GM19238 (cell line): Measurements from ENCODE around the gene POLR2E.

Experiments used
- DNase-seq: peaks from one replicate; pipeline ENCODE4 v3.0.0; 2011; ENCODE audit warnings: low spot score; ENCODE audit not compliant: insufficient read length

POLR2E gene

GRCh38 chr19:1082165-1082927 is 12.8 kb downstream of the POLR2E start:
- peak; percentile 50 for DNase-seq

GRCh38 chr19:1081301-1082164 is 13.6 kb downstream of the POLR2E start:
- no peak for DNase-seq

- DNase-seq: no peak
These were observed 14.6 kb downstream of the POLR2E start for GRCh38 chr19:1080360-1081161.

GRCh38 chr19:1079566-1080111 is 15.5 kb downstream of the POLR2E start:
- no peak for DNase-seq

- peak; percentile 100 for DNase-seq
These were observed 18.2 kb downstream of the POLR2E start for GRCh38 chr19:1076951-1077350.

- DNase-seq: no peak
These were observed 19.2 kb downstream of the POLR2E start for GRCh38 chr19:1076046-1076386.

GRCh38 chr19:1074544-1075283 is 20.5 kb downstream of the POLR2E start:
- peak; percentile 96 for DNase-seq

GRCh38 chr19:1073956-1074517 is 21.1 kb downstream of the POLR2E start:
- no peak for DNase-seq

- no peak for DNase-seq
These were observed 21.9 kb downstream of the POLR2E start for GRCh38 chr19:1073063-1073955.

GRCh38 chr19:1072371-1073015 is 22.7 kb downstream of the POLR2E start:
- DNase-seq: no peak

GRCh38 chr19:1070931-1071791 is 24.0 kb downstream of the POLR2E start:
- no peak for DNase-seq

GRCh38 chr19:1070576-1070930 is 24.6 kb downstream of the POLR2E start:
- no peak for DNase-seq

GRCh38 chr19:1069009-1069779 is 26.0 kb downstream of the POLR2E start:
- peak; percentile 75 for DNase-seq

- DNase-seq: peak; percentile 59
These were observed 26.9 kb downstream of the POLR2E start for GRCh38 chr19:1068009-1069001.

GRCh38 chr19:1067341-1067957 is 27.7 kb downstream of the POLR2E start:
- DNase-seq: peak; percentile 59
